HFFc6 (cell line): ENCODE results near the gene BACH2. TPM values are rescaled to one million over a fixed set of nuclear protein-coding genes. Genes with fewer than 3 reads are reported as not detected.
"Not testable (repeated sequence)": the region's sequence is repeated elsewhere in the genome, so short reads cannot be mapped to it uniquely, and the experiment has no call there.

Source experiments
- DNase-seq: peaks from one replicate; pipeline ENCODE4 v3.0.0-alpha.2; 2018
- H3K27ac Mint-ChIP-seq: 2 replicates; pipeline ENCODE4 v1.8.0; 2020; ENCODE audit warnings: mild to moderate bottlenecking, mixed read lengths
- H3K27me3 Mint-ChIP-seq: 2 replicates; pipeline ENCODE4 v1.8.0; 2021; ENCODE audit warnings: mild to moderate bottlenecking, moderate library complexity, mixed read lengths; ENCODE audit not compliant: insufficient read depth
- H3K36me3 Mint-ChIP-seq: 2 replicates; pipeline ENCODE4 v1.8.0; 2021; ENCODE audit warnings: low read depth, mixed read lengths
- H3K4me1 Mint-ChIP-seq: 2 replicates; pipeline ENCODE4 v1.8.0; 2020; ENCODE audit warnings: low read depth, mixed read lengths
- H3K4me3 Mint-ChIP-seq: 2 replicates; pipeline ENCODE4 v1.8.0; 2020; ENCODE audit warnings: mild to moderate bottlenecking, moderate library complexity, mixed read lengths
- H3K9me3 Mint-ChIP-seq: 2 replicates; pipeline ENCODE4 v1.8.0; 2020; ENCODE audit warnings: mild to moderate bottlenecking, mixed read lengths
- CTCF ChIP-seq: fragments of 200-600 bp; sonication (generic); IDR thresholded peaks from 2 replicates; pipeline ENCODE4 v1.5.0; 2021; ENCODE audit warnings: antibody characterized with exemption, mild to moderate bottlenecking
- total RNA-seq, 6 experiments: library from RNA; stranded (reverse); fragmentation: NEBNext Ultra II Directional; extraction: Animal tissue kit (Norgen Biotek cat#: 25700); gene quantifications; 2 replicates in 1 of 6; 3 replicates in 5 of 6; pipeline ENCODE4 v1.2.3, GENCODE V29; 2021

BACH2 gene
- total RNA-seq, 6 experiments from 2014 or later, result not detected

GRCh38 chr6:90212274-90212673, 84.4 kb downstream of the BACH2 start:
- Mint-ChIP-seq H3K9me3 (no peaks in the 10 kb centered on the region), H3K4me3 (no peak overlapping the region), H3K4me1 (no peaks in the 10 kb centered on the region), H3K27me3 (peaks cover 7% of the 10 kb centered on the region), H3K27ac (no peak overlapping the region), H3K36me3 (no peaks in the 10 kb centered on the region)
- peak; percentile 21; the same call in 1 of the 2 replicates for TF ChIP-seq CTCF
- DNase-seq, result no peak

- no peak for TF ChIP-seq CTCF
- Mint-ChIP-seq H3K36me3 (no peaks in the 10 kb centered on the region), H3K4me1 (no peaks in the 10 kb centered on the region), H3K27me3 (peaks cover 11% of the 10 kb centered on the region; the same call in 1 of the 2 replicates), H3K9me3 (no peaks in the 10 kb centered on the region), H3K27ac (no peak overlapping the region), H3K4me3 (no peak overlapping the region)
- DNase-seq, result no peak
Observed at GRCh38 chr6:90209527-90209926, 87.1 kb downstream of the BACH2 start.

- H3K9me3 Mint-ChIP-seq, H3K36me3 Mint-ChIP-seq, H3K27ac Mint-ChIP-seq, DNase-seq, H3K4me1 Mint-ChIP-seq, H3K4me3 Mint-ChIP-seq: not testable (repeated sequence)
- H3K27me3 Mint-ChIP-seq, result peaks cover 11% of the 10 kb centered on the region; the same call in 1 of the 2 replicates
Observed at GRCh38 chr6:90208690-90209089, 88.0 kb downstream of the BACH2 start.

DNA sequence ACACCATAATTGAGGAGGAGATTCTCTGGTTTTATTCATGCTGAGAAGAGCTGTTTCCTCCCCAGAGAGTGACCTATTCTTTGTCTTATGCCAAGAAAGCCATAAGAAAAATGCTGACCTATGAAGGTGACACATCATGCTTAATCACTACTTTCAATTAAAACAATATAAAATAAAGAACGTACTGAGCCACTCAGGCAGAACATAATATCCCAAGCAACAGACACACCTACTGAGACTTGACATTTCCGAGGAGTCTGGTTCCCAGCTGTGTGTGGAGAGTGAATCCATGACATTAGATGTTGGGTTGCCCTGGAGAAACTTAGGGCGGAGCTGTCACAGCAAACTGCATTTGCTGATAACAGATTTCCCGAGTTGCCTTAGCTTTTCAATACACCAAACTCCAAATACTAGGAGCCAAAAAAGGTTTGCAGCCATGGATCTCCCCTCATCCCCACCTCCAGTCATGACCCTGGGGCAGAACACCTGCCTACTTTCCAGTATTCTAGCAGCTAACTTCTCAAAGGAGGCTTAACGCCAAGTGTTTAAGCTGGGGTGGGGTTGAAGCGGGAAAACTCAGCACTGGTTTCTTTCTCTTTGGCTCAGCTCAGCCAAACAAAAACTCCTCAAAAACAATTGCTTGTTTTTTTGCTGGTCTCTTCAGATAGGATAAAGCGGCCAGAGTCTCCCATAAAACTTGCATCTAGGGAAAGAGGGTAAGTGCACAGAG, 92.2 kb downstream of the BACH2 start:
- peaks cover 4% of the 10 kb centered on the region; the same call in 1 of the 2 replicates for H3K27me3 Mint-ChIP-seq
- DNase-seq, result no peak
- H3K4me3 Mint-ChIP-seq, result no peak overlapping the region
- no peaks in the 10 kb centered on the region for H3K4me1 Mint-ChIP-seq
- no peaks in the 10 kb centered on the region for H3K36me3 Mint-ChIP-seq
- no peak overlapping the region for H3K27ac Mint-ChIP-seq
- no peaks in the 10 kb centered on the region for H3K9me3 Mint-ChIP-seq
- no peak for TF ChIP-seq CTCF

DNA sequence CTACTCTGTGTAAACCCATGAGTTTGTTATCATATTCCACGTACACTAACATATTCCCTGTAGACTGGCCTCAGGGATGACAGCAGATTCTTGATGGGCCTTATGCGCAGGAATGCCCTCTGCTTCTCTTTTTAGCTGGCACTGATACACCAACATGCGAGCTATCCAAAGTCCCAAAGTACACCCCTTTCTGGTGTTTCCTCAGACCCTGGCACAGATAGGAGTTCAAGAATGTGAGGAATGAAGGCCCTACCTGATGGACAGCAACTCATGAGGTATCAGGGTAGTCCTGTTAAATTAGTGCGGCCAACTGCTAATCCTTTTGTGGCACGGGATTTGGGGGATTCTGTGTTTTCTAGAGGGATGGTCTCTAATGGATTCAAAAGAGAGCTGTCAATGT, 93.0 kb downstream of the BACH2 start:
- Mint-ChIP-seq H3K36me3 (no peaks in the 10 kb centered on the region), H3K27me3 (peaks cover 4% of the 10 kb centered on the region; the same call in 1 of the 2 replicates), H3K9me3 (no peaks in the 10 kb centered on the region), H3K4me1 (no peaks in the 10 kb centered on the region), H3K4me3 (no peak overlapping the region), H3K27ac (no peak overlapping the region)
- no peak for TF ChIP-seq CTCF
- no peak for DNase-seq

DNA sequence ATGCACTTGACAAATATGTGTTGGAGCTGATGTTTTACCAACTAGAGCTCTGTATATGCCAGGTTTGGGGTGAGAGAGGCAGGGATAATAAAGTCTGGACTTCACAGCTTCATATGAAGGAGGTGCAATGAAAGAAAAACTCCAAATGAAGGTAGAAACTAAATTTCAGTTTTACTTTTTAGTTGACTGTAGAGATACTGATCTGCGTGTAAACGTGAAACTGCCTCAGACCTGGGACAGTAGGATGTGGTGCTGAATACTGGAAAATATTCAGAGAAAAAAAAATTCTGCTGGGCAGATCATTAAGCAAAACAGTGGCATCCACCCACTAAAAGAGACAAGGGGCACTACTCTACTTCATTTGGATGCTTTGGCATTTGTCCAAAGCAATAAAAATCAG, 94.5 kb downstream of the BACH2 start:
- H3K4me3 Mint-ChIP-seq, result no peak overlapping the region
- peaks cover 5% of the 10 kb centered on the region; the same call in 1 of the 2 replicates for H3K27me3 Mint-ChIP-seq
- no peaks in the 10 kb centered on the region for H3K9me3 Mint-ChIP-seq
- no peak overlapping the region for H3K27ac Mint-ChIP-seq
- no peaks in the 10 kb centered on the region for H3K4me1 Mint-ChIP-seq
- TF ChIP-seq CTCF, result no peak
- H3K36me3 Mint-ChIP-seq, result no peaks in the 10 kb centered on the region
- no peak for DNase-seq
